G401.6 (cell line): ENCODE data around the gene NR2C2AP.
"Not testable (repeated sequence)": the region's sequence is repeated elsewhere in the genome, so short reads cannot be mapped to it uniquely, and the experiment has no call there.

ENCODE experiments used
- FAIRE-seq: peaks from 2 replicates; lab custom pipeline; 2012; peaks lifted over from hg19 to GRCh38; lab: Jason Lieb, UNC

The NR2C2AP gene

GRCh38 chr19:19181488-19181998 lies 21.7 kb downstream of the NR2C2AP start:
- FAIRE-seq, result no peak

GRCh38 chr19:19179548-19180441 lies 23.4 kb downstream of the NR2C2AP start:
- FAIRE-seq, result no peak

- no peak for FAIRE-seq
These were observed 26.3 kb downstream of the NR2C2AP start for GRCh38 chr19:19176950-19177349.

GRCh38 chr19:19173243-19173642 lies 30.0 kb downstream of the NR2C2AP start:
- not testable (repeated sequence) for FAIRE-seq

GRCh38 chr19:19171821-19172532 lies 31.2 kb downstream of the NR2C2AP start:
- FAIRE-seq, result no peak

- no peak for FAIRE-seq
These were observed 32.1 kb downstream of the NR2C2AP start for GRCh38 chr19:19170873-19171672.

- FAIRE-seq, result no peak
These were observed 33.0 kb downstream of the NR2C2AP start, which contains the start of gene MEF2B for GRCh38 chr19:19170053-19170872. MEF2B (minus strand) TSS chr19:19170263; CDS start chr19:19150735, 19,528 bp downstream.

GRCh38 chr19:19169236-19170052 lies 33.8 kb downstream of the NR2C2AP start:
- FAIRE-seq, result no peak

- FAIRE-seq, result no peak
These were observed 35.6 kb downstream of the NR2C2AP start for GRCh38 chr19:19167612-19168011.

- FAIRE-seq, result no peak
These were observed 37.8 kb downstream of the NR2C2AP start for GRCh38 chr19:19165396-19165795.

GRCh38 chr19:19162495-19162894 lies 40.7 kb downstream of the NR2C2AP start:
- FAIRE-seq, result no peak

GRCh38 chr19:19160461-19161035 lies 42.7 kb downstream of the NR2C2AP start:
- no peak for FAIRE-seq

- no peak for FAIRE-seq
These were observed 43.7 kb downstream of the NR2C2AP start for GRCh38 chr19:19159534-19159933.

GRCh38 chr19:19157808-19158207 lies 45.4 kb downstream of the NR2C2AP start:
- no peak for FAIRE-seq

GRCh38 chr19:19155495-19156219 lies 47.6 kb downstream of the NR2C2AP start:
- no peak for FAIRE-seq

GRCh38 chr19:19154768-19155494 lies 48.3 kb downstream of the NR2C2AP start:
- no peak for FAIRE-seq

- no peak for FAIRE-seq
These were observed 50.4 kb downstream of the NR2C2AP start for GRCh38 chr19:19152668-19153384.

GRCh38 chr19:19151418-19151817 lies 51.8 kb downstream of the NR2C2AP start:
- FAIRE-seq, result no peak
